Stomach (tissue), 9 donors: ENCODE results near the gene LMOD2. TPM values are rescaled to one million over a fixed set of nuclear protein-coding genes. Genes with fewer than 3 reads are reported as not detected.

Experiments
- DNase-seq, 2 donors: peaks; one replicate each; pipeline versions ENCODE4 v3.0.0 to v3.0.0-alpha.2; 2013 to 2019
- H3K27ac ChIP-seq, 5 donors: fragments of 200-600 bp in 4 of 5; sonication (generic) in 4 of 5; one replicate each; pipeline ENCODE4 v1.5.1; 2013 to 2019; ENCODE audit warnings: mild to moderate bottlenecking in 1 of 5, moderate library complexity in 1 of 5
- H3K27me3 ChIP-seq, 3 donors: fragments of 200-600 bp; sonication (generic); one replicate each; pipeline ENCODE4 v1.5.1; 2017 to 2019; ENCODE audit warnings: mixed run types in 1 of 3
- H3K36me3 ChIP-seq, 4 donors: fragments of 200-600 bp; sonication (generic); 1 replicate in 3 of 4; 2 replicates in 1 of 4; pipeline ENCODE4 v1.5.1; 2016 to 2019
- H3K4me1 ChIP-seq, 4 donors: fragments of 200-600 bp; sonication (generic); one replicate each; pipeline ENCODE4 v1.5.1; 2016 to 2019
- H3K4me3 ChIP-seq, 4 donors: fragments of 200-600 bp; sonication (generic) in 3 of 4; one replicate each; pipeline ENCODE4 v1.5.1; 2016 to 2019; ENCODE audit warnings: mild to moderate bottlenecking in 1 of 4
- H3K9me3 ChIP-seq, 4 donors: fragments of 200-600 bp; sonication (generic); one replicate each; pipeline ENCODE4 v1.5.1; 2016 to 2019
- CTCF ChIP-seq, 7 experiments: fragments of 450-650 bp in 4 of 7; fragments of 200-600 bp in 3 of 7; sonication (generic) in 3 of 7; IDR thresholded peaks; one replicate each; pipeline ENCODE4 v1.5.1; 2016 to 2019; ENCODE audit warnings: antibody characterized with exemption in 7 of 7, control low read depth in 2 of 7, mild to moderate bottlenecking in 1 of 7
- EP300 ChIP-seq: sonication (generic); formaldehyde crosslinking; IDR thresholded peaks from one replicate; pipeline ENCODE4 v1.6.1; 2017; ENCODE audit warnings: antibody characterized with exemption
- POLR2A ChIP-seq, 4 donors: fragments of 450-650 bp; IDR thresholded peaks; one replicate each; pipeline ENCODE4 v1.6.1; 2016; ENCODE audit warnings: antibody characterized with exemption in 4 of 4, control low read depth in 2 of 4, mild to moderate bottlenecking in 1 of 4, moderate library complexity in 1 of 4
- POLR2AphosphoS5 ChIP-seq, 3 donors: sonication (generic); formaldehyde crosslinking; IDR thresholded peaks; one replicate each; pipeline ENCODE4 v1.6.1; 2016; ENCODE audit warnings: antibody characterized with exemption in 3 of 3
- WGBS, 5 donors: extraction: QIAGEN DNeasy Blood & Tissue Kit in 3 of 5; methylation state at CpG; one replicate each; pipeline versions ENCODE4 v1.1.5 to v1.1.7; 2013 to 2018; 5-methylcytosine and 5-hydroxymethylcytosine counted together
- intact Hi-C: fragments of 100-400 bp; cut with DNase I; formaldehyde crosslinking; loops from one replicate; pipeline ENCODE4 v1.15.1; 2023; ENCODE audit warnings: low total_unique reads
- polyA plus RNA-seq, 3 donors: library from polyadenylated mRNA; stranded (reverse); fragments of 200-250 nt; gene quantifications; one replicate each; pipeline ENCODE4 v1.2.3, GENCODE V29; 2013
- total RNA-seq, 5 donors: library from RNA; depleted of rRNA; stranded (reverse); fragments of >200 nt; gene quantifications; one replicate each; pipeline versions ENCODE4 v1.1.0 to v1.2.3, GENCODE V29; 2014 to 2016
- donor health status: healthy with polysubstance abuse.
- donor health status: Bipolar disorder and iron deficiency.
- donor health status: healthy.

The LMOD2 gene
- total and polyA plus RNA-seq, 8 donors, result 0.05 to 0.46 (median 0.12) TPM; not detected in 5

- intact Hi-C loops, result no loop called here
- no peaks in the 10 kb centered on the region for H3K4me1 ChIP-seq
- no peak overlapping the region for H3K27ac ChIP-seq
- H3K36me3 ChIP-seq, result peaks cover 0 to 56% (median 47%) of the 10 kb centered on the region in 4 donors
- H3K27me3 ChIP-seq, result no peaks in the 10 kb centered on the region
- DNase-seq, result peak in 1 of 2 donors; percentile 78
- TF ChIP-seq CTCF (IDR thresholded peaks at IDR 0.05) (peak in 3 of 7 experiments; percentile 31 to 58 (median 42)), EP300 (no peak), POLR2A (IDR thresholded peaks at IDR 0.05) (no peak), POLR2AphosphoS5 (IDR thresholded peaks at IDR 0.05) (no peak)
- no peaks in the 10 kb centered on the region for H3K9me3 ChIP-seq
- no peak overlapping the region for H3K4me3 ChIP-seq
- 60 to 90% (median 83%) methylated on average over 1 of the region's 1 CpG for WGBS, 5 donors
Measured at GRCh38 chr7:123682690-123683089, 27.0 kb downstream of the LMOD2 start.

GRCh38 chr7:123687161-123687560, 31.5 kb downstream of the LMOD2 start:
- no peak overlapping the region for H3K27ac ChIP-seq
- peaks cover 0 to 19% (median 10%) of the 10 kb centered on the region in 4 donors for H3K4me1 ChIP-seq
- H3K27me3 ChIP-seq, result no peaks in the 10 kb centered on the region
- intact Hi-C loops, result no loop called here
- H3K36me3 ChIP-seq, result peaks cover 9 to 73% (median 61%) of the 10 kb centered on the region in 4 donors
- H3K9me3 ChIP-seq, result no peaks in the 10 kb centered on the region
- H3K4me3 ChIP-seq, result no peak overlapping the region
- WGBS, 5 donors, result 93 to 100% (median 96%) methylated on average over 2 of the region's 2 CpGs
- DNase-seq, result no peak
- TF ChIP-seq POLR2AphosphoS5 (IDR thresholded peaks at IDR 0.05) (no peak), EP300 (no peak), POLR2A (IDR thresholded peaks at IDR 0.05) (no peak), CTCF (IDR thresholded peaks at IDR 0.05) (no peak)

GRCh38 chr7:123687727-123688126, 32.1 kb downstream of the LMOD2 start:
- peaks cover 0 to 19% (median 10%) of the 10 kb centered on the region in 4 donors for H3K4me1 ChIP-seq
- intact Hi-C loops, result no loop called here

GRCh38 chr7:123689250-123689649, 33.6 kb downstream of the LMOD2 start:
- no peaks in the 10 kb centered on the region for H3K9me3 ChIP-seq
- no peak for DNase-seq
- WGBS, 5 donors, result 21 to 42% (median 33%) methylated on average over 3 of the region's 3 CpGs
- H3K27me3 ChIP-seq, result no peaks in the 10 kb centered on the region
- H3K36me3 ChIP-seq, result peaks cover 16 to 83% (median 69%) of the 10 kb centered on the region in 4 donors
- H3K4me1 ChIP-seq, result peaks cover 0 to 19% (median 10%) of the 10 kb centered on the region in 4 donors
- H3K4me3 ChIP-seq, result no peak overlapping the region
- intact Hi-C loops, result no loop called here
- no peak overlapping the region for H3K27ac ChIP-seq
- TF ChIP-seq EP300 (no peak), CTCF (IDR thresholded peaks at IDR 0.05) (no peak), POLR2A (IDR thresholded peaks at IDR 0.05) (no peak), POLR2AphosphoS5 (IDR thresholded peaks at IDR 0.05) (no peak)

More at GRCh38 chr7:123687727-123688126, 32.1 kb downstream of the LMOD2 start:
- TF ChIP-seq POLR2A (IDR thresholded peaks at IDR 0.05) (no peak), CTCF (IDR thresholded peaks at IDR 0.05) (no peak), POLR2AphosphoS5 (IDR thresholded peaks at IDR 0.05) (no peak), EP300 (no peak)
- Histone ChIP-seq H3K4me3 (no peak overlapping the region), H3K9me3 (no peaks in the 10 kb centered on the region), H3K27ac (no peak overlapping the region), H3K36me3 (peaks cover 14 to 76% (median 64%) of the 10 kb centered on the region in 4 donors), H3K27me3 (no peaks in the 10 kb centered on the region)
- WGBS, 5 donors, result 79 to 96% (median 87%) methylated on average over 1 of the region's 1 CpG
- no peak for DNase-seq
